Measurements from ENCODE around the gene TMTC1.

TMTC1 gene

DNA sequence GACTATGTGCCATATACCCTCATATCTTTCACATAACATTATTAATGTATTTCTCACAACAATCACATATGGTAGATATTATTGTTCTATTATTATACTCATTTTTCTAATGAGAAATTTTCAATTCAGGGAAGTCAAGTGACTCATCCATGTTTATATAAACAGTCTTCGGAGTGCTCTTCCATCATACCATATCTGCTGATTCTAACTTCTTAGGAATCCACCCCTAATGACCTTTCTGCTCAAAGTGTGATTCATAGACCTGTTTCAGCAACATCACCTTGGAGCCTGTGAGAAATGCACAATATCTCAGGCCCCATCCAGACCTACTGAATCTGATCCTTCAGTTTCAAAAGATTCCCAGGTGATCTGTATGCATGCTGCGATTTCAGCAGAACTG, 246.4 kb downstream of the TMTC1 start:
- DNase-seq (ENCODE audit: low spot score) = no peak

GRCh38 chr12:29534935-29535334, 248.8 kb downstream of the TMTC1 start:
- no peak for DNase-seq (ENCODE audit: low spot score)

DNA sequence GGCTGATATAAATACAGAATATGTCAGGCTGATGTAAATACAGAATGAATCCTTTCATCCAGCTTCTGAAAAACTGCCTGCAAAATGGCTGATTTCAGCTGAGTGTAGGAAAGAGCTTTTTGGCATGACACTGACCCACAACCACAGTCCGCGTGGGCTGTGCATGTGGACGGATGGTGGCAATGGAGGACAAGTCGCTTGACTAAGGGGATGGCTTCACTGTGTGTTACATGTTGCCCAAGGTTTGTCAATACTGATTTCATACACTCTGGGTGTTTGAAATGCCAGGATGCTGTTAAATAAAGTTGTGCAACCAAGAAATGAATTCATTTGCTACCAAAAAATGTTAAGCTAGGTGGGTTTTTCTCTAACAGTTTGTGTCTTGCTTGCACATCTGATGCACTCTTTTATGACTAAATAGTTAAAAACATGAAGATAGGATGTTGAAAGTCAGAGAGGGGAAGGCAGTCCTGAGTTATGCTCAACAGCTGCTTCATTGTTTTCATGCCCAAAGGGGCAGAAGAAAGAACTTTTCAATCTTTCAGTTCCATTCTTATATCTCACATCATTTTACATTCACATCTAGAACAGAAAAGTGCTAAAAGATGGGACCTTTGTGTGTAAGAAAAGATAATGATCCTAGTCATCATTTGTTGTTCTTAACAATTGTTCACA, 249.8 kb downstream of the TMTC1 start:
- DNase-seq (ENCODE audit: low spot score) = no peak

GRCh38 chr12:29531471-29531870, 252.3 kb downstream of the TMTC1 start:
- DNase-seq (ENCODE audit: low spot score) = no peak

DNA sequence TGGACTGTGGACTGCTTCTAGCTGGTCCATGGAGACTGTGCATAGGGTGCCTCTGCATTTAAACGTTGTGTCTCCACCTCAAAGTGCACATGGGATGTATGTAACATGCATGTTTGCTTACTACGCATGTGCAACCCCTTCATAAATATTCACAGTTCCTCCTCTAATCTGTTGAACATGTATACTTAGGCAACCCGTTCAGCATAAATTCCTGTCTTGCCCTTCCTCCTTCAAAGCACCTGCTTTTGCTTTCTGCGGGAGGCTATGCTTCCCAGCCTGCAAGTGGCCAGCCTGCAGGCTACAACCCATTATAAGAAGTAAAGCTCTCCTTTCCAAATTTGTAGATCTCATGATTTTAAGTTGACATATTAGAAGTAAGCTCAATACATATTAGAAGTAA, 253.3 kb downstream of the TMTC1 start:
- DNase-seq (ENCODE audit: low spot score) = no peak

DNA sequence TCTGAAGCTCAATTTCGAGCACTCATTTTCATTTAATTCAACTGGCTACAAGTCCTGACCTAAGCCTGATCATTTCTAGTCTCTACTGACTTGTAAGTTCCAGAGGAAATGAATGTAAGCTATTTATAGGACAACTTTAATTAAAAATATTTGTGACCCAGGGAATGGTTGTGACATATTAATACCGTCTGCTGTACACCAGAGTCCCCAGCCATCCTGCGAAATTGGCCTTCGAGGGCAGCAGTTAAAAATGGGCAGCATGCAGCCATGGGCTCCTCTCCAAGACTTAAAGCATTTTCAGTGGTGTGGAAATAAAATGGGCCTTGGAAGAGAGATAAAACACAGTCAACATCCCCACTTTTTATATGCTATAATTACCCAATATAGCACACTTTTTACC, 255.6 kb downstream of the TMTC1 start:
- DNase-seq (ENCODE audit: low spot score) = no peak

- no peak for DNase-seq (ENCODE audit: low spot score)
These were observed 261.8 kb downstream of the TMTC1 start for GRCh38 chr12:29521951-29522350.

DNA sequence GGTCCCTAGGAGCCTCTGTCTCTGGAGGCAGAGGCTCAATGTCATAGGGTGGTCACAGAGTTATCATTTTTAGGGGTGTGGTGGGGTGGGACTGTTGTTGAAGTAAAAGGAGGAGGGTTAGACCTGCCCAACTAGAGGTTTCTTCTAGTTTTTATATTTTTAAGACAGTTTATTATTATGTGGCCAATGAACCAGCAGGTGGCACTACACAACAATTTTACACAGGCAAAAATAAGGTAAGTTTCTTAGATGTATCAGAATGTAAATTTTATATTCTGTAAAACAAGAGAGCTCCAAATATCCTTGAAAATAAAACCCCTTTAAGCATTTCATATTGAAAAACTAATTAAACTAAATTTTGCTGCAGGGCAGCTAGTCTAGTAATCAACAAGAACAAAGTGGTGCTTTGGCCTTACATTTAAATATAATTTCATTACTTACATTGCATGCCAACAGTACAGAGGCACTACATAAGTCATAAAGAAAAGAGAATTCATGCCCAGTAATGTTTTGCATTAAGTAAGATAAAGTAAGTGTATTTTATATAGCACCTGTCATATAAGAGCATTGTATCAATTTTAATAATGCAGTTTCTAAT, 264.1 kb downstream of the TMTC1 start:
- peak; percentile 54 for DNase-seq (ENCODE audit: low spot score)

DNA sequence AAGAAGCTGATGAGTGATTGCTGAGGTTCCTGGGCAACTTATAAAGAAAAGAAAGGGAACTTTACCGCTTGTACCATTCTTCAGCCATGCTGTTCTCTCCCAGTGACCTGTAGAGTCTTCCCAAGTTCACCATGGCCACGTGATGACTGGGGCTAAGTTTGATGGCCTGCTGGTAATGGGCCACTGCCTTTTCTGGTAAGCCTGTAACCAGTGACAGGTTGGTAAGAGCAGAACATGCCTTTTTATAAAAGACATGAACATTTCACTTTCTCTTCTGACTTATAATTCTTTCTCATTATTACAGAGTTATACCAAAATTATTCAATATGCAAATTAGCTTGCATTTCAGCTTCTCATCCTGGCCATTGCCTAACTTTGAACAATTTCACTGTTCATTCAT, 265.3 kb downstream of the TMTC1 start:
- DNase-seq (ENCODE audit: low spot score) = no peak

- DNase-seq (ENCODE audit: low spot score) = no peak
These were observed 266.5 kb downstream of the TMTC1 start for GRCh38 chr12:29517264-29517663.

DNA sequence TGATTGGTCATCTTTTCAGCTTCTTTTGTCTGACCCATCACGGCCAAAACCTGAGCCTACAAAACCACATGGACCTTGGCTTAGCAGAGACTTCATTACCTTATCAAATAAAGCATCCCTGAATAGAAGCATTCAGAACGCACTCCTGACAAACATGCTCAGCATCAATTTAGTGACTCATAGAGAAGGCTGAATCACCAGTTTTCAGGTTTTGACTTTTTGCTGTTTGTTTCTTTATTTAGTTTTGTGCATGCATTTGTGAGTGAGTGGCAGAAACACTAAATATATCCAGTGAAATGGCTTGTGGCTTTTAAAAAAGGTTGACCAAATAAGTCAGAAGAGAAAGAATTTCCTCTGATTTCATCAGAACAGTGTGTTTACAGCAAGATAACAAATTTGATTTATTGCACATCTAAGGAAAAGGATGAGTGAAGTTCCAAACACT, 267.3 kb downstream of the TMTC1 start:
- peak; percentile 28 for DNase-seq (ENCODE audit: low spot score)

GRCh38 chr12:29510591-29511185, 273.1 kb downstream of the TMTC1 start:
- DNase-seq (ENCODE audit: low spot score) = no peak

DNA sequence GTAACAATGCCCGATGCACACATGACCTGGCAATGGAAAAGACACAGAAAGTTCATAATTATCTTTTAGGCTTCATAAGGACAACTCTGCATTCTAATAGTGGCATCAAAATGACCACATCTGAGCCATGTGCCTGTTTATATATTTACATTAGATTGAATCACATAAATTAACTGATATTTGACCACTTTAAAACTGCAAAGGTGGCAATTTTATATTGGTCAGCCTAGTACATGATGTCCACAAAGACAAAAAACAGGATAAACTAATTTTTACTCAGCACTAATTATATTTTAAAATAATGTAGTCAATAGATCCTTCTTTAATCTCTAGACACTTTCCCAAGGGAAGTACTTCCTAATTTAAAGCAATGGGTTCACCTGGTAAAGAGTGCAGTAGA, 274.2 kb downstream of the TMTC1 start:
- DNase-seq (ENCODE audit: low spot score) = no peak

- no peak for DNase-seq (ENCODE audit: low spot score)
These were observed 274.8 kb downstream of the TMTC1 start for GRCh38 chr12:29508949-29509348.

- DNase-seq (ENCODE audit: low spot score) = no peak
These were observed 278.6 kb downstream of the TMTC1 start for GRCh38 chr12:29505122-29505521.

DNA sequence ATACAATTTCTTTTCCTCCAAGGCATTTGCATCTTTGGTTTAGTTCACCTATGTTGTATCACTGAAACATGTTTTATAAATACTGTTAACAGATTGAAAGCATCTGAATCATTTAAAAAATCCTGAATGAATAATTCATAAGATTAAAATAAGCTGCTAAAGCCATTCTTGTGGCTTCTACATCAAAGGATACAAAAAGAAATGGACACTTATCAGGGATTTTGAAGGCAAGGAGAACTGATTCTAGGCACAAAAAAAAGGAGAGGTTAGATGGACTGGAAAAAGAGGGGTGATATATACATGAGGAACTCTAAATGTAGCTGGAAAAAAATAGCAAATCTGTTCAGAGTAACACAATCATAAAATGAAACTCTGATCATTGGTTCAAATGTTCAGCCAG, 280.5 kb downstream of the TMTC1 start:
- no peak for DNase-seq (ENCODE audit: low spot score)

GRCh38 chr12:29499235-29499634, 284.5 kb downstream of the TMTC1 start:
- no peak for DNase-seq (ENCODE audit: low spot score)

GRCh38 chr12:29497588-29497987, 286.2 kb downstream of the TMTC1 start, which contains the start of gene OVCH1:
Gene OVCH1, minus strand, starts transcription at chr12:29497686. Its CDS starts 0 bp downstream, at chr12:29497686.
- DNase-seq (ENCODE audit: low spot score) = no peak

DNA sequence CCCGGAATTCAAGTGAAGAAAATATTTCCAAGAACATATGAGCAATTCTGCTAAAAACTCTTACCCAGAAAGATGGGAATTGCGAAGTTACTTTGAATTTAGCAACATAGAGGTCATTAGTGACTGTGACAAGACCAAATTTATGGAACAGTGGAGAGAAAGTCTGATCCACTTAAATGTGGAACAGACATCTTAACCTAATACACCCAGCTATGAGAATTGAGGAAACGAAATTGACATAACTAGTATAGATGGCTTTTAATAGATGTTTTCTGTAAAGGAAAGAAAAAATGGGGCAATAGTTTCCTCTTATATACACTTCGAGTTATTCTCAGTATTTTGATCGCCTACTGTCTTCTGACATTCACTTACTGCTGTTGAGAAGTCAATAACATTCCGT, 290.9 kb downstream of the TMTC1 start:
- no peak for DNase-seq (ENCODE audit: low spot score)

- DNase-seq (ENCODE audit: low spot score) = no peak
These were observed 296.8 kb downstream of the TMTC1 start for GRCh38 chr12:29486972-29487371.

DNA sequence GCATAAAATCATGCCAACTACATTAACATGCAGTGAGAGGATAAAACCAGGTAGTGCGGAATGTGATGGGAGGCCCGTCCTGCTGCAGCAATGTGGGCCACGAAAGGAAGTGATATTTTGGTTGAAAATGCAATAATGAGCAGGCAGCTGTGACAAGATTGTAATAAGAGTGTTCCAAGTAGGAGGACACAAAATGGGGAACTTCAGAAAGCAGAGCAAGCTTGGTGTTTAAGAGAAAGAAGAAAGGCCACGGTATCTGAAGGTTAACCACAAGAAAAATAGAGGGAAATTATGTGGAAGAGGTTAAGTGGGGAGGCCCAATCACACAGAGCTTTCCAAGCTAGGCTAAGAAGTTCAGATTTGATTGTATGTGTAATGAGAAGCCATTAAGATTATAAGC, 320.5 kb downstream of the TMTC1 start:
- no peak for DNase-seq (ENCODE audit: low spot score)

GRCh38 chr12:29460082-29460481, 323.7 kb downstream of the TMTC1 start:
- no peak for DNase-seq (ENCODE audit: low spot score)

DNA sequence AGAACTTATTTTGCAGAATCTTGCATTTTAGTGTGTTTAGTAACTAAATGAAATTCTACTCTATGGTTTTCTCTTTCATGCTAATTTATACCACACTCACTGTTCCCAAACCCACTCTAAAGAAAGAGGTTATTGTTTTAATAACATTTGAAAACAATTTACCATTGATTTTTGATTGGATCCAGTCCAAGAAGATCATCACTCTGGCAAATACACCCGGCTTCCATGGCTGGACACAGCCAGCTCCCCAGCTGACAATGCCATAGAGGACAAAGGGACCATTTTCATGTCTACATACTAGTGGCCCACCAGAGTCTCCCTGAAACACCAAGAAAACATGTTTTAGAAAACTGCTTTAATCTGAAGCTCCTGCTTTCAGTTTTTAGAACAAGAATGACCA, 328.7 kb downstream of the TMTC1 start:
- no peak for DNase-seq (ENCODE audit: low spot score)

DNA sequence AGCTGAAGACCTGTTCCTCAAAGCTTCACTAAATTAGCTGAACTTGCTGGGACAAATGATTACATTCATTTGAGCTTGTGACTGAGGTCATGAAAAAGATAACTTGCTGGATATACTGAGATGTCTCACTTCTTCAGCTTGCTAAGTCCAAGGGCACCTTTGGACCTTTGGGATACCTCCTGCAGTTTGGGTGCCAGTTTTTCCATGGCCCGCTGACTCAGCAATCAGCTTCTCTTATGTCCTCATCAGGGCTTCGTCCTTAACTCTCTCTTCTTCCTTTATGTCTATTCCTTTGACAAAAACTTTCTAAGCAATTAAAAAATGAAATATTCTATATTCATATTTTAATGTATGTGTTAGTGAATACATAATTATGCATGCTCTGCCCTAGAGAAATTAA, 331.9 kb downstream of the TMTC1 start:
- DNase-seq (ENCODE audit: low spot score) = no peak

All from RKO (cell line).